ENCODE data around the gene PSMA1. TPM values are rescaled to one million over a fixed set of nuclear protein-coding genes. Genes with fewer than 3 reads are reported as not detected.

PSMA1 gene
- total RNA-seq, 3 donors from 2014 or later (not counting 1 experiment from before 2014, with no cell fraction given): 143 to 176 (median 155) TPM

- H3K4me1 Mint-ChIP-seq: peaks cover 0 to 5% of the 10 kb centered on the region in 2 donors
- peak in 1 of 2 donors; percentile 25 for DNase-seq
- H3K4me3 Mint-ChIP-seq: no peak overlapping the region
- Histone ChIP-seq H3K4me1 (ENCODE audit: control insufficient read depth, insufficient read depth, low read length) (no peaks in the 10 kb centered on the region), H3K36me3 (ENCODE audit: control insufficient read depth, insufficient read depth, low read length) (no peaks in the 10 kb centered on the region), H3K27me3 (ENCODE audit: control insufficient read depth, insufficient read depth, low read length) (no peaks in the 10 kb centered on the region), H3K9me3 (ENCODE audit: control insufficient read depth, insufficient read depth, low read length) (no peaks in the 10 kb centered on the region), H3K27ac (ENCODE audit: low read length) (no peak overlapping the region), H3K4me3 (ENCODE audit: low read length) (no peak overlapping the region)
- TF ChIP-seq, protein P1, sequence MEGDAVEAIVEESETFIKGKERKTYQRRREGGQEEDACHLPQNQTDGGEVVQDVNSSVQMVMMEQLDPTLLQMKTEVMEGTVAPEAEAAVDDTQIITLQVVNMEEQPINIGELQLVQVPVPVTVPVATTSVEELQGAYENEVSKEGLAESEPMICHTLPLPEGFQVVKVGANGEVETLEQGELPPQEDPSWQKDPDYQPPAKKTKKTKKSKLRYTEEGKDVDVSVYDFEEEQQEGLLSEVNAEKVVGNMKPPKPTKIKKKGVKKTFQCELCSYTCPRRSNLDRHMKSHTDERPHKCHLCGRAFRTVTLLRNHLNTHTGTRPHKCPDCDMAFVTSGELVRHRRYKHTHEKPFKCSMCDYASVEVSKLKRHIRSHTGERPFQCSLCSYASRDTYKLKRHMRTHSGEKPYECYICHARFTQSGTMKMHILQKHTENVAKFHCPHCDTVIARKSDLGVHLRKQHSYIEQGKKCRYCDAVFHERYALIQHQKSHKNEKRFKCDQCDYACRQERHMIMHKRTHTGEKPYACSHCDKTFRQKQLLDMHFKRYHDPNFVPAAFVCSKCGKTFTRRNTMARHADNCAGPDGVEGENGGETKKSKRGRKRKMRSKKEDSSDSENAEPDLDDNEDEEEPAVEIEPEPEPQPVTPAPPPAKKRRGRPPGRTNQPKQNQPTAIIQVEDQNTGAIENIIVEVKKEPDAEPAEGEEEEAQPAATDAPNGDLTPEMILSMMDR (IDR thresholded peaks at IDR 0.05): no peak
- no peaks in the 10 kb centered on the region for H3K36me3 Mint-ChIP-seq
- H3K27me3 Mint-ChIP-seq (ENCODE audit: low read depth in 2 of 2): no peaks in the 10 kb centered on the region
- WGBS (ENCODE audit: insufficient coverage): 77% methylated on average over 4 of the region's 4 CpGs
- H3K27ac Mint-ChIP-seq: no peak overlapping the region
- ATAC-seq: no peak
- intact Hi-C loops (cut with micrococcal nuclease): loop anchor here (5.0 kb wide), 4 partner anchors 37 to 532 kb away; partner anchors contain the start of genes CALCB and CYP2R1
- H3K9me3 Mint-ChIP-seq: no peaks in the 10 kb centered on the region
Observed at GRCh38 chr11:14539982-14540421, 19.8 kb upstream of the PSMA1 start.

DNA sequence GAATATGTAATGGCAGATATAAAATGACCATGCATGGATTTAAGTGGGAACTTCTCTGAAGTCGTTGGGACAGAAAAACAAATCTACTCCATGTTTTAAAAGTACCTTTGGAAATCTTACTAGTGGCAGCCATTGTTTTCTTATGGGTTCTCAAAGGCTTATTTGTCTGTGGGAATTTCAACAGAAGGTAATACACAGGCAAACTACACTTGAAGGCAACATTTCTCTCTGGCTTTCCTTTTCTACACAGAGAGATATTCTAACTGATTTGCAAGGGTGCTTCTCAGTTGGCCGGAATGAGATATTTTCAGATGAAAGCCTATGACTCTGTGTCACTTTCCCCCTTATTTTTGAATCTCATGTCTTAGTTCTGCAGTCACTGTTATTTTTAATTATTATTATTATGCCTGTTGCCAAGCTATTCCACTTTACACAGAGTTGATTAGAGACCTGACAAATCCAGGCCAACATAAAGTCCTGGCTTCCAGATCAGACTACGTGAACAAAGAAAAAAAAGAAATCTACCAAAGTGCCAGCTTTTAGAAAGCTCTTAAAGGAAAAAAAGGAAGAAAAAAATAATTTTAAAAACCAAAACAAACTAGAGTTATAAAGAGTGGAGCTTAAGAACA, 18.9 kb upstream of the PSMA1 start:
- Mint-ChIP-seq H3K9me3 (no peaks in the 10 kb centered on the region), H3K4me1 (no peaks in the 10 kb centered on the region), H3K27me3 (ENCODE audit: low read depth in 2 of 2) (no peaks in the 10 kb centered on the region), H3K27ac (no peak overlapping the region), H3K4me3 (no peak overlapping the region), H3K36me3 (no peaks in the 10 kb centered on the region)
- Histone ChIP-seq H3K9me3 (ENCODE audit: control insufficient read depth, insufficient read depth, low read length) (no peaks in the 10 kb centered on the region), H3K27me3 (ENCODE audit: control insufficient read depth, insufficient read depth, low read length) (no peaks in the 10 kb centered on the region), H3K27ac (ENCODE audit: low read length) (no peak overlapping the region), H3K36me3 (ENCODE audit: control insufficient read depth, insufficient read depth, low read length) (no peaks in the 10 kb centered on the region), H3K4me3 (ENCODE audit: low read length) (no peak overlapping the region), H3K4me1 (ENCODE audit: control insufficient read depth, insufficient read depth, low read length) (no peaks in the 10 kb centered on the region)
- ATAC-seq (no peak), DNase-seq (no peak)
- WGBS (ENCODE audit: insufficient coverage): 94% methylated on average over 2 of the region's 3 CpGs
- TF ChIP-seq, protein P1 (IDR thresholded peaks at IDR 0.05): no peak
- intact Hi-C loops (cut with micrococcal nuclease): loop anchor here (5.0 kb wide), 4 partner anchors 38 to 533 kb away; partner anchors contain the start of genes CALCB and CYP2R1

- 95% methylated on average over 2 of the region's 6 CpGs for WGBS (ENCODE audit: insufficient coverage)
- H3K9me3 Mint-ChIP-seq: no peaks in the 10 kb centered on the region
- intact Hi-C loops (cut with micrococcal nuclease): loop anchor here (5.0 kb wide), 4 partner anchors 39 to 534 kb away; partner anchors contain the start of genes CALCB and CYP2R1
Observed at GRCh38 chr11:14538271-14538925, 18.2 kb upstream of the PSMA1 start.

More at GRCh38 chr11:14538271-14538925, 18.2 kb upstream of the PSMA1 start:
- Mint-ChIP-seq H3K27ac (no peak overlapping the region), H3K27me3 (ENCODE audit: low read depth in 2 of 2) (no peaks in the 10 kb centered on the region), H3K4me1 (no peaks in the 10 kb centered on the region), H3K4me3 (no peak overlapping the region), H3K36me3 (no peaks in the 10 kb centered on the region)
- Histone ChIP-seq H3K36me3 (ENCODE audit: control insufficient read depth, insufficient read depth, low read length) (no peaks in the 10 kb centered on the region), H3K27ac (ENCODE audit: low read length) (no peak overlapping the region), H3K4me1 (ENCODE audit: control insufficient read depth, insufficient read depth, low read length) (no peaks in the 10 kb centered on the region), H3K4me3 (ENCODE audit: low read length) (no peak overlapping the region), H3K9me3 (ENCODE audit: control insufficient read depth, insufficient read depth, low read length) (no peaks in the 10 kb centered on the region), H3K27me3 (ENCODE audit: control insufficient read depth, insufficient read depth, low read length) (no peaks in the 10 kb centered on the region)
- TF ChIP-seq, protein P1 (IDR thresholded peaks at IDR 0.05): no peak
- no peak for DNase-seq
- no peak for ATAC-seq
